Measurements from ENCODE around the gene ARSI.

- no peak for TF ChIP-seq CTCF (conservative IDR thresholded peaks at IDR 0.05)
- no peak for TF ChIP-seq ZFX (IDR thresholded peaks at IDR 0.05)
Measured at GRCh38 chr5:150315245-150315644, 12.5 kb upstream of the ARSI start.
